Measurements from ENCODE around the gene HTRA1.

- no peak for TF ChIP-seq CTCF (conservative IDR thresholded peaks at IDR 0.05; ENCODE audit: low read length)
- TF ChIP-seq EZH2phosphoT487 (IDR thresholded peaks at IDR 0.05; ENCODE audit: borderline replicate concordance), result no peak
Observed at GRCh38 chr10:122494173-122494820, 32.9 kb downstream of the HTRA1 start.

Measured in Loucy (cell line).